Subcutaneous adipose tissue (tissue), 4 donors: ENCODE measurements around the gene TSC1. TPM values are rescaled to one million over a fixed set of nuclear protein-coding genes. Genes with fewer than 3 reads are reported as not detected.

Source experiments
- total RNA-seq, 4 donors: library from RNA; depleted of rRNA; stranded (reverse); fragments of >200 nt; gene quantifications; one replicate each; pipeline ENCODE4 v1.1.0, GENCODE V29; 2016
- TF ChIP-seq, protein P1 (sequence below): fragments of 450-650 bp; IDR thresholded peaks from one replicate; pipeline ENCODE4 v1.5.1; 2016; ENCODE audit warnings: low read depth, mild to moderate bottlenecking, control low read depth, antibody characterized with exemption, moderate library complexity

The TSC1 gene
- 10 to 100 TPM; 43.4 to 63.1 (median 51.4) TPM for total RNA-seq

DNA sequence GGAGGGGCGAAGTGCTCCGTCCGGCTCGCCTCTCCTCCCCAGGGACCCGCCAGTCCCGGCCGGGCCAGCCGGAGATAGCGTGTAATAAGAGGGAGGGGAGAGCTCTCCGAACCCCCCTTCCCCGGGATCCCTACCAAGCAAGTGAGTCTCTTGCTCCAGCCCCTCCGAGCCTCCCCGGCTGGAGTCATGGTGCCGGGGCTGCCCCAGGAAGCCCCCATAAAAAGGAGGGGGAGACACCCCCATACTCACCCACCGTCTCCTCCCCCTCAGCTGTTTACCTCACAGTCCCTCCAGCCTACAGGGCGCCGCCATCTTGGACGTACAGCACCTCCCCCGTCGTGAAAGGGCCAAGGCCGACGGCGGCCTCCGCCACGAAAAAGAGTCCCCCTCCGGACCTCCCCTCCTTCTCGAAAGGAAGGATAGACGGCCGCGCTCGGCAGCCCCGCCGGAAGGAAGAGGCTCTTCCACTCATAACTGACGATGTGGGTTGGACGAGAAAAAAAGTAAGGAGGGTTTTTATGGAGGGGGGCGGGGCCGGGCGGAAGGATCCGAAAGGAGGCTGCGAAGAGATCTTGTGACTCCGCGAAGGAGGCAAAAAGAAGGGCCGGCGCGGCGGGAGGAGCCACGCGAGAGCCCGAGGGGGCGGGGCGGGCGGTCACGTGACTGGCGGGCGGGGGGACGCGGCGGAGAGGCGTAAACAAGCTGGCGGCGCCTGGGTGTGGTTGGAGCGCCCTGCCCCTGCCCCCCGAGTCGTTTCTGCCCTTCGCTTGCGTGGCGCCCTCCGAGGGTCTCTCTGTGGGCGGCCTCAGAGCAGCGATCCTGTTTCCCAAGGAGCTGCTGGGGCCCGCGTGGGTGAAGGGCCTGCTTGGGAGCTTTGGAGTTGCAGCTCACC lies at the start of gene TSC1:
TSC1 (minus strand) TSS at position 323 of the 892 bp plus-strand sequence. CDS start 15,744 bp downstream, outside the sequence.
- TF ChIP-seq, protein P1, sequence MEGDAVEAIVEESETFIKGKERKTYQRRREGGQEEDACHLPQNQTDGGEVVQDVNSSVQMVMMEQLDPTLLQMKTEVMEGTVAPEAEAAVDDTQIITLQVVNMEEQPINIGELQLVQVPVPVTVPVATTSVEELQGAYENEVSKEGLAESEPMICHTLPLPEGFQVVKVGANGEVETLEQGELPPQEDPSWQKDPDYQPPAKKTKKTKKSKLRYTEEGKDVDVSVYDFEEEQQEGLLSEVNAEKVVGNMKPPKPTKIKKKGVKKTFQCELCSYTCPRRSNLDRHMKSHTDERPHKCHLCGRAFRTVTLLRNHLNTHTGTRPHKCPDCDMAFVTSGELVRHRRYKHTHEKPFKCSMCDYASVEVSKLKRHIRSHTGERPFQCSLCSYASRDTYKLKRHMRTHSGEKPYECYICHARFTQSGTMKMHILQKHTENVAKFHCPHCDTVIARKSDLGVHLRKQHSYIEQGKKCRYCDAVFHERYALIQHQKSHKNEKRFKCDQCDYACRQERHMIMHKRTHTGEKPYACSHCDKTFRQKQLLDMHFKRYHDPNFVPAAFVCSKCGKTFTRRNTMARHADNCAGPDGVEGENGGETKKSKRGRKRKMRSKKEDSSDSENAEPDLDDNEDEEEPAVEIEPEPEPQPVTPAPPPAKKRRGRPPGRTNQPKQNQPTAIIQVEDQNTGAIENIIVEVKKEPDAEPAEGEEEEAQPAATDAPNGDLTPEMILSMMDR: no peak

DNA sequence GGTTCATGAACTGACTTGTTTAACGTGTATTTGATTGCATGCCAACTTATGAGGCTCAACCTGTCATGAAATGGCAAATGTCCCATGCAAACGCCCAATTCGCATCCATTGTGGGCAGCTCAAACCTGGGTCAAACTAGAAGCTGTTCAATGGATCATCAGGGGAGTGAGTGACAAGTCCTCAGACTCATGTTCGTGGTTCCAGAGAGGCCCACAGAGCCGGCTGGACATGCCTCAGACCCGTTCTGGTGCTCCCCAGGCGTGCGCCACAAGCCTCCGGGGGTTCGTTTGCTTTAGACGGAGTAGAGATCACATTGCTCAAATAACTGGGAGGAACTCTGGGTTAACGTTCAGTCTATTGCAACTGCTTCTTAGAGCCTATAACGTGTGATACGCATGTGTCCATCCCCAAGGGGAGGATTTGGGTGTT lies 49.1 kb upstream of the TSC1 start:
- TF ChIP-seq, protein P1: no peak

DNA sequence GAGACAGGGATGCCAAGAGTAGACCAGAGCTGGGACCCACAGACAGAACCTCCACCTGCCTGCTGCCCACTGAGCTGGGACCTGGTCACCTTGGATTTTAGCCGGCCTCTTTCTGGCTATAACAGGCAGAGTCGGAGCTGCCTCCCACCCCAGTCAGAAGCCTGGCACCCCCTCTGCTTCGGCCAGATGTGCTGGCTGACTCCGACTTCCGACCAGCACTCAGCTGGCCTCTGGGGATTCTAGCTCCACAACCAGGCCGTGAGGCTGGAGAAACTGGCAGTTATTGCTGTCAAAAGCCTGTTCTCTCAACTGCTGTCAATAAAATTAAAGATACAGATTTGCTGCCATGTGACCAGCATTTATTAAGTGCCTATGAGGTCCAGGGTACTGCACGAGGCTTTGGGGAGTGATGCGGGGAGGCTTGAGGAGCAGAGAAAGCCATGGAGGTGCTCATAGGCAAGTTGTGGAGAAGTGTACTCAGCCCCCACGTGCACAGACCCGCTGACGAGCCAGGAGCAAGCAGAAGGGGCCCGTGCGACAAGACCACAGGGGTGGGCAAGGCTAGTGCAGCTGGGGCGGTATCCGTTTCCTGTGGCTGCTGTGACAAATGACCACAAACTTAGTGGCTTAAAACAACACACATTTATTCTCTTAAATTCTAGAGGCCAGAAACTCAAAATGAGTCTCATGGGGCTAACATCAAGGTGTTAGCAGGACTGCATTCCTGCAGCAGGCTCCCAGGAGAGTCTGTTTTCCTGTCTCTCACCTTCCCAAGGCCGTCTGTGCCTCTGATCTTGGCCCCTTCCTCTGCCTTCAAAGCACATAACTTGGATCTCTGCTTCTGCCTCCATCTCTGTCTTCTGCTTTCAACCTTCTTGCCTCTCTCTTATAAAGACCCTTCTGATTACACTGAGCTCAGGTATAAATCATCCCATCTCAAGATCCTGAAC lies 47.2 kb upstream of the TSC1 start:
- TF ChIP-seq, protein P1: no peak

DNA sequence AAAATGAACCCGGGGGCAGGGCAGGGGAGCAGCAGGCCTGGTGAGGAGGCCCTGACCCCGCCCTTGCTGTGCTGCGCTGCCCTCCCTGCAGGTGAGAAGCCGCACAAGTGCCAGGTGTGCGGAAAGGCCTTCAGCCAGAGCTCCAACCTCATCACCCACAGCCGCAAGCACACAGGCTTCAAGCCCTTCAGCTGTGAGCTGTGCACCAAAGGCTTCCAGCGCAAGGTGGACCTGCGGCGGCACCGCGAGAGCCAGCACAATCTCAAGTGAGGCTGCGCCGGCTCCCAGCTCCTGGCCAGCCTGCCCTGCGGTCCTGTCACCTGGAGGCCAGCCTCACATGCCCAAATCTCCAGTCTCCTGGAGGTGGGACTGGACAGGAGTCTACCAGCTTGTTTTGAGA lies 46.4 kb upstream of the TSC1 start:
- TF ChIP-seq, protein P1: no peak

DNA sequence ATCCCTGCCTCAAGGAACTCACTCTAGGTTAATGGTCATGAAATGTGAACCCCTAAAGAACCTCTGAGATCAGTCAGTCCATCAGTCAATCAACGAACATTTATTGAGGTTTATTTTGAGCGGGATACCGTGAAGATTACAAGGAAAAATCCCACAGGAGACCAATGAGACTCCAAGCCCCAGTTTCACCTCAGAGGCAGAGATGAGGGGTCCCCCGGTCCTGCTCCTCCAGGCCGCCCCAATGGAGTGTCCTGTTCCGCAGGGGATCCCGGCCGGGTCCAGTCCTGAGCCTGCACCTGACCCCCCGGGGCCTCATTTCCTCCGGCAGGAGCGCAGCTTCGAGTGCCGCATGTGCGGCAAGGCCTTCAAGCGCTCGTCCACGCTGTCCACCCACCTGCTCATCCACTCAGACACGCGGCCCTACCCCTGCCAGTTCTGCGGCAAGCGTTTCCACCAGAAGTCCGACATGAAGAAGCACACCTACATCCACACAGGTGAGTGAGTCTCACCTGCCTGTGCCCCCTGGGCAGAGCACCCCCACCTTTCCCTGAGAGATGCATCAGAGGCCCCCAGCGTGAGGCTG lies 45.1 kb upstream of the TSC1 start:
- TF ChIP-seq, protein P1: no peak

DNA sequence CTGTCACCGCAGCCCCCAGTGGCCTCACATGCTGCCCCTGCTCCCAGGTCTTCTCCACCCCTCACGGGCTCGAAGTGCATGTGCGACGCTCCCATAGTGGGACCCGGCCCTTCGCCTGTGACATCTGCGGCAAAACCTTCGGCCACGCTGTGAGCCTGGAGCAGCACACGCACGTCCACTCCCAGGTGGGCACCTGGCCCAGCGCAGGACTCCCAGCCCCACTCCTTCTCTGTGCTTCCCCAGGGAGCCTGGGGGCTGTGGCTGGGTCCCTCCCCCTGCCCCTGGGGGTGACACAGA lies 44.5 kb upstream of the TSC1 start:
- TF ChIP-seq, protein P1: no peak
